HepG2 (cell line): Measurements from ENCODE around the gene KIAA1958. TPM values are rescaled to one million over a fixed set of nuclear protein-coding genes. Genes with fewer than 3 reads are reported as not detected.
A peak's percentile ranks its signal among the peaks of the same experiment; 100 is the strongest.

Experiments used
- ATAC-seq: fragments of 200-7000 bp; cut with Tn5 transposase; 3 replicates; pipeline ENCODE4 v1.9.1; 2020; ENCODE audit warnings: mild to moderate bottlenecking, moderate library complexity
- BruUV-seq: library from RNA; stranded (reverse); fragments of 400-500 nt; replicated peaks from 2 replicates; lab custom pipeline; 2021; lab: Mats Ljungman, UMichigan
- CTCF ChIA-PET: fragments of 300-600 bp; formaldehyde crosslinking; extraction: SDS; loops from one replicate; lab custom pipeline; 2021; ENCODE audit warnings: low total read pairs, inconsistent platforms, low intra/inter-chr PET ratio; lab: Yijun Ruan, JAX
- POLR2A ChIA-PET: fragments of 350-600 bp; sonication (Branson Sonifier 250); formaldehyde crosslinking; loops from one replicate; lab custom pipeline; 2020; ENCODE audit warnings: antibody characterized with exemption, inconsistent platforms; lab: Yijun Ruan, JAX
- DNase-seq: peaks from one replicate; pipeline ENCODE4 v3.0.0-alpha.2; 2015; ENCODE audit warnings: low spot score
- FAIRE-seq: peaks from 3 replicates; lab custom pipeline; 2011; peaks lifted over from hg19 to GRCh38; lab: Jason Lieb, UNC
- H2AFZ ChIP-seq: one replicate; pipeline ENCODE4 v1.6.1; 2011; ENCODE audit warnings: low read length, inconsistent platforms
- H3K27ac ChIP-seq: fragments of 300-600 bp; 3 replicates; pipeline ENCODE4 v1.8.0; 2011; ENCODE audit warnings: mixed run types, mild to moderate bottlenecking, mixed read lengths, low read length, inconsistent platforms; ENCODE audit not compliant: insufficient read depth; ENCODE audit errors: extremely low read length
- H3K27me3 ChIP-seq, 2 experiments: fragments of 200-600 bp in 1 of 2; 2 replicates in 1 of 2; 3 replicates in 1 of 2; pipeline versions ENCODE4 v1.6.0 to v1.8.0; 2011; ENCODE audit warnings: low read length in 2 of 2, mild to moderate bottlenecking in 2 of 2, moderate library complexity in 2 of 2, inconsistent platforms in 1 of 2; ENCODE audit not compliant: insufficient read depth in 2 of 2, control insufficient read depth in 1 of 2
- H3K36me3 ChIP-seq, 2 experiments: fragments of 200-600 bp in 1 of 2; replicated peaks in 1 of 2; 2 replicates in 1 of 2; 3 replicates in 1 of 2; pipeline versions ENCODE4 v1.5.1 to v1.8.0; 2011; ENCODE audit warnings: low read length in 2 of 2, inconsistent platforms in 1 of 2; ENCODE audit not compliant: insufficient read depth in 2 of 2, control insufficient read depth in 1 of 2
- H3K4me1 ChIP-seq: 2 replicates; pipeline ENCODE4 v1.5.1; 2012; ENCODE audit warnings: low read length, inconsistent platforms; ENCODE audit not compliant: insufficient read depth
- H3K4me2 ChIP-seq: 2 replicates; pipeline ENCODE4 v1.6.0; 2011; ENCODE audit warnings: low read depth, low read length, inconsistent platforms
- H3K4me3 ChIP-seq, 3 experiments: fragments of 200-600 bp in 1 of 3; sonication (generic), shearing (Covaris generic) in 1 of 3; replicated peaks in 1 of 3; 2 replicates each; pipeline ENCODE4 v1.5.1; 2011 to 2016; ENCODE audit warnings: low read length in 3 of 3, inconsistent platforms in 2 of 3, low read depth in 2 of 3, mild to moderate bottlenecking in 2 of 3, control low read depth in 1 of 3, mixed read lengths in 1 of 3; ENCODE audit not compliant: insufficient read depth in 1 of 3
- H3K79me2 ChIP-seq: one replicate; pipeline ENCODE4 v1.6.1; 2011; ENCODE audit warnings: low read length, inconsistent platforms; ENCODE audit not compliant: insufficient read depth
- H3K9ac ChIP-seq: 2 replicates; pipeline ENCODE4 v1.6.0; 2011; ENCODE audit warnings: mild to moderate bottlenecking, low read depth, low read length, inconsistent platforms; ENCODE audit not compliant: insufficient read depth
- H3K9me3 ChIP-seq: 2 replicates; pipeline ENCODE4 v1.5.1; 2012; ENCODE audit warnings: mild to moderate bottlenecking, low read length
- H4K20me1 ChIP-seq: 2 replicates; pipeline ENCODE4 v1.6.0; 2011; ENCODE audit warnings: inconsistent platforms, mild to moderate bottlenecking, low read length, moderate library complexity; ENCODE audit not compliant: insufficient read depth
- EED ChIP-seq: sonication (generic); formaldehyde crosslinking; IDR thresholded peaks from 2 replicates; pipeline ENCODE4 v1.5.0; 2020; ENCODE audit warnings: mild to moderate bottlenecking, missing genetic modification reagents
- FOXC1 ChIP-seq: sonication (generic); formaldehyde crosslinking; IDR thresholded peaks from 2 replicates; pipeline ENCODE4 v1.8.0; 2022; ENCODE audit warnings: mild to moderate bottlenecking, missing genetic modification reagents, borderline replicate concordance
- SIX1 ChIP-seq: sonication (generic); formaldehyde crosslinking; IDR thresholded peaks from 2 replicates; pipeline ENCODE4 v1.4.0; 2020; ENCODE audit warnings: missing genetic modification reagents, borderline replicate concordance
- ZNF318 ChIP-seq: sonication (generic); formaldehyde crosslinking; IDR thresholded peaks from 2 replicates; pipeline ENCODE4 v1.4.0; 2020; ENCODE audit warnings: mild to moderate bottlenecking, missing genetic modification reagents
- ZNF761 ChIP-seq: sonication (generic); formaldehyde crosslinking; conservative IDR thresholded peaks from 2 replicates; pipeline ENCODE4 v1.4.0; 2020; ENCODE audit warnings: mild to moderate bottlenecking, missing genetic modification reagents
- WGBS: methylation state at CpG from one replicate; pipeline ENCODE4 v1.1.6; 2017; ENCODE audit warnings: low lambda C conversion rate; 5-methylcytosine and 5-hydroxymethylcytosine counted together
- in situ Hi-C: cut with HindIII; loops from 2 replicates; pipeline ENCODE4 v1.10.0; 2017; ENCODE audit warnings: low pct_unique_long_range_greater_than_20kb; ENCODE audit not compliant: extremely low pct_ligation_motif_present
- intact Hi-C: fragments of 100-400 bp; cut with micrococcal nuclease; formaldehyde crosslinking; loops from one replicate; pipeline ENCODE4 v1.10.0; 2022; ENCODE audit not compliant: unreplicated experiment
- polyA plus RNA-seq, 8 experiments: library from polyadenylated mRNA; depleted of rRNA in 3 of 8; stranded (reverse) in 7 of 8; unstranded in 1 of 8; fragments of >200 nt; fragmentation: Illumina TruSeq in 4 of 8; extraction: Trizol in 4 of 8; gene quantifications; 2 replicates each; pipeline versions ENCODE4 v1.2.1 to v1.2.3, GENCODE V29; 2011 to 2016; ENCODE audit warnings: low read depth in 4 of 8, missing spikeins in 1 of 8, mixed read lengths in 1 of 8; ENCODE audit not compliant: insufficient read depth in 1 of 8
- total RNA-seq, 5 experiments: library from RNA; depleted of rRNA; stranded (reverse); fragments of >200 nt; fragmentation: Illumina TruSeq; extraction: Trizol; gene quantifications; 2 replicates each; pipeline ENCODE4 v1.2.3, GENCODE V29; 2016; ENCODE audit warnings: low read depth in 1 of 5

The KIAA1958 gene
- total and polyA plus RNA-seq, 2 of the 13 experiments (the other 11 are each of a cell fraction or from before 2014, with no cell fraction given): 8.5 to 10.3 TPM

GRCh38 chr9:112677040-112677439, 190.4 kb downstream of the KIAA1958 start (continued):
- TF ChIP-seq FOXC1: no peak
- no peak for TF ChIP-seq ZNF761 (CRISPR knock-in tag)

DNA sequence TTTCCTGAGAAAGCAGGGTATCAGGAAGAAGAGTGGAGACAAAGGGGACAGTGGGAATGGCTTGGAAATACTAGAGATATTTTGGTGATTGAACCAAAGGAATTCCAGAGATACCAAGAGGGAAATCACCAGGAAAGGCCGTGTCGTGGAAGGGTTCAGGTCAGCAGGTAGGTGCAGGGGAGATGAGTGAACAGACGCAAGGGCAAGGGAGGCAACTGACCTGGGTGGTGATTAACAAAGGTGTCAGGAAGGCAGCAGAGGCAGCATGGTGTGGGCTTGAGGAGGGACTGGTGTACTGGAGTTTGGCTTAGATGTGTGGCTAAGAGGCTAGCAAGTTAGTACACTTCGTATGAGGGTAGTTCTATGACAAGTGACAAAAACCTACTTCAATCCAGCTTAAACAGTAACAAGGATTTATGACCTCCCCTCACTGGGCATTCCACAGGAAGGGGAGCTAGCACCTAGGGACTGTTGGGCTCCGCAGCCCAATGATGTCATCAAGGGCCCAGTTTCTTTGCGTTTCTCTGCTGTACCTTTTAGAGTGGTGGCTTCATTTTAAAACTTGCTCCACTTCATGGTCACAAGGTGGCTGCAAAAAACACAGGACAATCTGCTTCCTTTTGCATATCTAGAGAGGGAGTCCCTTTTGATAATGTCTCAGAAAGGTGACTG, 194.2 kb downstream of the KIAA1958 start:
- Histone ChIP-seq H3K27ac (no peak overlapping the region), H3K9me3 (peaks cover 6% of the 10 kb centered on the region; the same call in 1 of the 2 replicates), H3K27me3 (no peaks in the 10 kb centered on the region), H2AFZ (no peak overlapping the region), H3K79me2 (no peaks in the 10 kb centered on the region), H3K9ac (no peak overlapping the region), H3K36me3 (0 out of 5 replicates have a peak, but pooled peaks cover 0 to 2% of the 10 kb centered on the region in 2 experiments), H3K4me2 (peak overlapping the region; percentile 12; the same call in 1 of the 2 replicates), H3K4me3 (no peak overlapping the region), H3K4me1 (peaks cover 8% of the 10 kb centered on the region; the same call in 1 of the 2 replicates), H4K20me1 (no peaks in the 10 kb centered on the region)
- intact Hi-C loops (no loop called here), in situ Hi-C loops (no loop called here)
- ChIA-PET CTCF (no interaction called here), POLR2A (no interaction called here)
- DNase-seq (no peak), ATAC-seq (peak; percentile 42; the same call in 2 of the 3 replicates), FAIRE-seq (no peak)
- BruUV-seq: no TSS peak
- no peak for TF ChIP-seq SIX1 (CRISPR knock-in tag)
- TF ChIP-seq ZNF318: no peak
- no peak for TF ChIP-seq EED (CRISPR knock-in tag)
- 61% methylated on average over 6 of the region's 6 CpGs for whole genome bisulfite sequencing
